HCT116 (cell line): ENCODE measurements around the gene PLCB4. TPM values are rescaled to one million over a fixed set of nuclear protein-coding genes. Genes with fewer than 3 reads are reported as not detected.

ENCODE experiments used
- ATAC-seq: fragments of 200-7000 bp; cut with Tn5 transposase; 2 replicates; pipeline ENCODE4 v1.9.1; 2020; ENCODE audit warnings: mild to moderate bottlenecking, moderate library complexity
- BruUV-seq: library from RNA; stranded (reverse); fragments of 400-500 nt; replicated peaks from 2 replicates; lab custom pipeline; 2021; lab: Mats Ljungman, UMichigan
- CTCF ChIA-PET: fragments of 300-600 bp; sonication (Branson Sonifier 250); formaldehyde crosslinking; loops from one replicate; lab custom pipeline; 2021; ENCODE audit warnings: antibody characterized with exemption; lab: Charles Lee
- POLR2A ChIA-PET: fragments of 300-600, 350-600 bp; sonication (Branson Sonifier 250); formaldehyde crosslinking; loops from one replicate; lab custom pipeline; 2021; ENCODE audit warnings: antibody characterized with exemption; lab: Charles Lee
- RAD21 ChIA-PET, 2 experiments: fragments of 300-600 bp; sonication (Branson Sonifier 250); formaldehyde crosslinking; loops; one replicate each; lab custom pipeline; 2023; ENCODE audit warnings: low total read pairs in 2 of 2; ENCODE audit not compliant: uncharacterized antibody in 2 of 2, unreplicated experiment in 2 of 2, low non-redundant PET in 1 of 2; lab: Charles Lee
- DNase-seq: peaks from one replicate; pipeline ENCODE4 v3.0.0-alpha.2; 2010; ENCODE audit warnings: low read depth, low spot score
- H2AFZ ChIP-seq: fragments of 200-600 bp; shearing (Covaris generic), sonication (generic); 2 replicates; pipeline ENCODE4 v1.6.1; 2017; ENCODE audit warnings: low read depth, mixed run types, mixed read lengths, antibody characterized with exemption, low read length; ENCODE audit not compliant: poor library complexity, severe bottlenecking
- H3K27ac ChIP-seq: 2 replicates; pipeline ENCODE4 v1.5.1; 2012; ENCODE audit warnings: low read depth, low read length
- H3K27me3 ChIP-seq: fragments of 200-600 bp; sonication (generic); 2 replicates; pipeline ENCODE4 v1.6.1; 2016; ENCODE audit warnings: mixed run types, low read length, mixed read lengths; ENCODE audit not compliant: insufficient read depth
- H3K36me3 ChIP-seq, 2 experiments: fragments of 200-500 bp in 1 of 2; fragments of 200-600 bp in 1 of 2; sonication (Bioruptor generic) in 1 of 2; sonication (generic) in 1 of 2; 2 replicates each; pipeline versions ENCODE4 v1.5.1 to v1.6.1; 2014 to 2016; ENCODE audit warnings: low read length in 2 of 2, inconsistent platforms in 1 of 2, mixed read lengths in 1 of 2, mixed run types in 1 of 2; ENCODE audit not compliant: insufficient read depth in 2 of 2, control insufficient read depth in 1 of 2
- H3K4me1 ChIP-seq, 2 experiments: fragments of 200-600 bp in 1 of 2; sonication (generic) in 1 of 2; 2 replicates each; pipeline versions ENCODE4 v1.5.1 to v1.6.1; 2012 to 2017; ENCODE audit warnings: low read length in 2 of 2, inconsistent platforms in 1 of 2, mild to moderate bottlenecking in 1 of 2, mixed read lengths in 1 of 2, mixed run types in 1 of 2, moderate library complexity in 1 of 2; ENCODE audit not compliant: insufficient read depth in 2 of 2, control insufficient read depth in 1 of 2
- H3K4me2 ChIP-seq: fragments of 200-600 bp; sonication (generic); 2 replicates; pipeline ENCODE4 v1.6.1; 2017; ENCODE audit warnings: mixed run types, low read length, mixed read lengths
- H3K4me3 ChIP-seq, 2 experiments: fragments of 200-600 bp in 1 of 2; sonication (generic) in 1 of 2; replicated peaks in 1 of 2; 2 replicates each; pipeline ENCODE4 v1.5.1; 2011 to 2016; ENCODE audit warnings: low read length in 2 of 2, control low read depth in 1 of 2, low read depth in 1 of 2, mild to moderate bottlenecking in 1 of 2, mixed read lengths in 1 of 2, mixed run types in 1 of 2
- H3K79me2 ChIP-seq: fragments of 200-600 bp; sonication (generic); 2 replicates; pipeline ENCODE4 v1.6.1; 2017; ENCODE audit warnings: mild to moderate bottlenecking, mixed run types, low read length, moderate library complexity, mixed read lengths; ENCODE audit not compliant: insufficient read depth
- H3K9ac ChIP-seq: fragments of 200-600 bp; sonication (generic); 2 replicates; pipeline ENCODE4 v1.6.1; 2016; ENCODE audit warnings: low read length, mixed read lengths
- H3K9me2 ChIP-seq: fragments of 200-600 bp; sonication (generic), shearing (Covaris generic); 2 replicates; pipeline ENCODE4 v1.6.1; 2017; ENCODE audit warnings: mixed run types, mild to moderate bottlenecking, moderate library complexity; ENCODE audit not compliant: insufficient read depth
- H3K9me3 ChIP-seq, 2 experiments: fragments of 200-500 bp in 1 of 2; fragments of 200-600 bp in 1 of 2; sonication (Bioruptor generic) in 1 of 2; sonication (generic) in 1 of 2; 2 replicates each; pipeline ENCODE4 v1.6.1; 2014 to 2017; ENCODE audit warnings: low read length in 2 of 2, mixed read lengths in 2 of 2, inconsistent platforms in 1 of 2, low read depth in 1 of 2, mild to moderate bottlenecking in 1 of 2, mixed run types in 1 of 2, moderate library complexity in 1 of 2; ENCODE audit not compliant: control insufficient read depth in 1 of 2, insufficient read depth in 1 of 2
- H4K20me1 ChIP-seq: fragments of 200-600 bp; sonication (generic), shearing (Covaris generic); 2 replicates; pipeline ENCODE4 v1.6.1; 2017; ENCODE audit warnings: mixed run types, mild to moderate bottlenecking, moderate library complexity; ENCODE audit not compliant: insufficient read depth
- FOSL1 ChIP-seq: IDR thresholded peaks from 2 replicates; pipeline ENCODE4 v1.6.1; 2012; ENCODE audit warnings: low read depth
- POLR2AphosphoS5 ChIP-seq: IDR thresholded peaks from 2 replicates; pipeline ENCODE4 v1.6.1; 2011; ENCODE audit warnings: mild to moderate bottlenecking, low read depth, low read length, moderate library complexity
- RAD21 ChIP-seq: IDR thresholded peaks from 2 replicates; pipeline ENCODE4 v1.6.1; 2012; ENCODE audit warnings: low read depth, mild to moderate bottlenecking
- TCF7L2 ChIP-seq: IDR thresholded peaks from 2 replicates; pipeline ENCODE4 v1.7.0; 2011; ENCODE audit warnings: borderline replicate concordance, inconsistent platforms; ENCODE audit not compliant: insufficient read depth, insufficient read length; ENCODE audit errors: extremely low read depth
- intact Hi-C: fragments of 100-400 bp; cut with micrococcal nuclease; formaldehyde crosslinking; loops from 2 replicates; pipeline ENCODE4 v1.10.0; 2022
- total RNA-seq: library from RNA; stranded (reverse); gene quantifications from one replicate; pipeline ENCODE4 v1.2.1, GENCODE V29; 2021; ENCODE audit not compliant: unreplicated experiment

Gene PLCB4
- total RNA-seq, 1 experiment from 2014 or later = 2.5 TPM

DNA sequence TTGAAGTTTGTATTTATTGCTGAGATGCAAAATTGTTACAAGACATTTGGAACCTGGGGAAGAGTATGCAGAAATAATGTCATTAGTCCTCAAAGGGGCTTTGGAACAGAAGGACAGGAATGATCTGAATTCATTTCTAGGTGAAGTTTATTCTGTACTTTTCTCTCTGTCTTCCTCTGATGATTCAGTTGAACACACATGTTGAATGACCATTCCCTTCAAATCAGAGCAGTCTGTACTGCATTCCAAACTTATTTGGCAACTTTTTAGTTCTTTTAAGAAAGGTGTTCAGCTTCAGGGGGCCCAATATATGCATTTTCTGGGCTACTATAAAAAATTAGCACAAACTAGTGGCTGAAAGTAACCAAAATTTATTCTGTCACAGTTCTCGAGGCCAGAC, 231.6 kb downstream of the PLCB4 start:
- Histone ChIP-seq H3K4me1 (no peaks in the 10 kb centered on the region; a peak in 1 of 4 replicates), H3K4me2 (no peak overlapping the region)
- RAD21 ChIA-PET = no interaction called here

DNA sequence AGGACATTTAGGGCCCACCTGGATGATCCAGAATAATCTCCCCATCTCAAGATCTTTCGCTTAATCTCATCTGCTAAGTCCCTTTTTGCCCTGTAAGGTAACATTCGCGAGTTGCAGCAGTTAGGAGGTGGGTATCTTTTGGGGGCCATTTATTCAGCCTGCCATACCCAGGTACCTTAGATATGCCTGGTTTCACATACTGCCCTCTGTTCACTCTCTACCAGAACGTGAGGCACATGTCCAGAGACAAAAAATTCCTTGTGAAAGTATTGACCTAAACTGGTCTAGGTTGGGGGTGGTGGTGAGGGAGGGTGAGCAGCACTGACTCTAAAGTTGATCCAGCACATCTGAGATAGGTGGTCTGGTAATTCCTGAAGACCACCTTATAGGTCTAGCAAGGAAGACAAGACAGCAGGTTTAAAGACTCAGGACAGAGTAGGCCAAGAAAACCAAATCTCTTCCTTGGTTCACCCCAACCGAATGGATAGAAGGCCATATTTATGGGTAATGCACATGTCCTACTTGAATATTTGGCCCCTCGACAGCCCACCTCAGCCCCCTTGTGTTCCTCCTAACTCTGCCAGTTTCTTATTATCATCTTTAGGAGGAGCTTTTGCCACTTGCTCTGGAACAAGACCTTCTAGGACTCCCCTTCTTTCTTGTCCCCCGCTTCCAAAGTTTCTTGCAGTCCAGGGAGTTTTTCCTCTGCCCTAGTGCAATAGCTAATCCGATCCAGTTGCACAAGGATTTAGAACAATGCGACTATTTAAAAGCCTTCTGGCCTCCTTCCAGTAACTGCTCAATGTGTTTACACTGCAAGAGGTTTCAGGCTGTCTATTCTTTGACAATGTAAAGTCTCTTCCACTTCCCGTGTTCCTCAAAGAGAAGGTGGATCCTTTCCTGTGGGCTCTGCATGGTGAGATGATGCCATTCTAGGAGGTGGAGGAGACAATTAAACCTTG, 232.5 kb downstream of the PLCB4 start:
- Histone ChIP-seq H2AFZ (no peak overlapping the region), H3K4me1 (no peaks in the 10 kb centered on the region; a peak in 1 of 4 replicates), H3K4me3 (no peak overlapping the region), H3K79me2 (no peaks in the 10 kb centered on the region), H3K27ac (no peak overlapping the region), H3K9me2 (no peaks in the 10 kb centered on the region), H3K4me2 (no peak overlapping the region), H4K20me1 (no peaks in the 10 kb centered on the region), H3K36me3 (no peaks in the 10 kb centered on the region), H3K27me3 (no peaks in the 10 kb centered on the region), H3K9ac (no peak overlapping the region), H3K9me3 (no peaks in the 10 kb centered on the region)
- POLR2A ChIA-PET = no interaction called here
- DNase-seq (peak; percentile 6), ATAC-seq (no peak)
- CTCF ChIA-PET = no interaction called here
- RAD21 ChIA-PET = no interaction called here
- BruUV-seq = no TSS peak
- TF ChIP-seq TCF7L2 (peak; percentile 18), FOSL1 (no peak)
- intact Hi-C loops = no loop called here

More for the DNA sequence above, 231.6 kb downstream of the PLCB4 start:
- Histone ChIP-seq H3K27me3 (no peaks in the 10 kb centered on the region), H2AFZ (no peak overlapping the region), H3K36me3 (no peaks in the 10 kb centered on the region), H3K27ac (no peak overlapping the region), H4K20me1 (no peaks in the 10 kb centered on the region), H3K4me3 (no peak overlapping the region), H3K79me2 (no peaks in the 10 kb centered on the region), H3K9me2 (no peaks in the 10 kb centered on the region), H3K9me3 (no peaks in the 10 kb centered on the region), H3K9ac (no peak overlapping the region)
- BruUV-seq = no TSS peak
- intact Hi-C loops = no loop called here
- TF ChIP-seq POLR2AphosphoS5 (no peak), FOSL1 (no peak), RAD21 (no peak)
- ChIA-PET CTCF (no interaction called here), POLR2A (no interaction called here)
- DNase-seq (no peak), ATAC-seq (no peak)
